ENCODE measurements around the gene TMEM132E. TPM values are rescaled to one million over a fixed set of nuclear protein-coding genes. Genes with fewer than 3 reads are reported as not detected.

TMEM132E gene
- total and polyA plus RNA-seq, 8 donors: 0.04 to 1.1 (median 0.10) TPM; not detected in 2

- intact Hi-C loops (cut with DNase I): no loop called here
- Histone ChIP-seq H3K27ac (no peak overlapping the region), H3K27me3 (no peaks in the 10 kb centered on the region), H3K9me3 (no peaks in the 10 kb centered on the region), H3K36me3 (no peaks in the 10 kb centered on the region), H3K4me3 (no peak overlapping the region), H3K4me1 (no peaks in the 10 kb centered on the region)
- TF ChIP-seq CTCF (IDR thresholded peaks at IDR 0.05): no peak
- 43 to 52% methylated on average over 1 of the region's 1 CpG for WGBS, 2 donors
- DNase-seq (no peak), FAIRE-seq (no peak), ATAC-seq (no peak)
Measured at GRCh38 chr17:34680151-34680550, 100.8 kb downstream of the TMEM132E start.

GRCh38 chr17:34682305-34682704 lies 102.9 kb downstream of the TMEM132E start:
- TF ChIP-seq CTCF (IDR thresholded peaks at IDR 0.05): no peak
- ATAC-seq (no peak), DNase-seq (no peak), FAIRE-seq (no peak)
- intact Hi-C loops (cut with DNase I): no loop called here
- H3K4me3 ChIP-seq: no peak overlapping the region
- H3K36me3 ChIP-seq: no peaks in the 10 kb centered on the region
- H3K4me1 ChIP-seq: no peaks in the 10 kb centered on the region
- H3K27me3 ChIP-seq: no peaks in the 10 kb centered on the region
- H3K9me3 ChIP-seq: no peaks in the 10 kb centered on the region
- 63% methylated on average over 6 of the region's 6 CpGs for WGBS, 2 donors
- H3K27ac ChIP-seq: no peak overlapping the region

GRCh38 chr17:34683390-34683789 lies 104.0 kb downstream of the TMEM132E start:
- no peak for FAIRE-seq
- no peaks in the 10 kb centered on the region for H3K4me1 ChIP-seq
- intact Hi-C loops (cut with DNase I): no loop called here
- no peaks in the 10 kb centered on the region for H3K9me3 ChIP-seq
- no peaks in the 10 kb centered on the region for H3K27me3 ChIP-seq
- WGBS, 2 donors: 57 to 65% methylated on average over 2 of the region's 2 CpGs
- H3K27ac ChIP-seq: no peak overlapping the region
- ATAC-seq: no peak
- H3K36me3 ChIP-seq: no peaks in the 10 kb centered on the region
- DNase-seq: no peak
- TF ChIP-seq CTCF (IDR thresholded peaks at IDR 0.05): no peak
- H3K4me3 ChIP-seq: no peak overlapping the region

Other genes with a start within 250 kb of the TMEM132E start
- 1 to 10 TPM in 2 of 6 donors, under 1 TPM in 1, not detected in 3; 0.70 to 1.2 (median 1.0) TPM for gene CCL13, start 223.1 kb upstream of the TMEM132E start, total RNA-seq
- gene CCL13, start 223.1 kb upstream of the TMEM132E start, polyA plus RNA-seq: under 1 TPM; 0.31 to 0.84 TPM
- not detected for gene CCL1, start 216.3 kb upstream of the TMEM132E start, total RNA-seq
- gene CCL1, start 216.3 kb upstream of the TMEM132E start, polyA plus RNA-seq: not detected